HG03066 (cell line): ENCODE results near the gene LPCAT1.

Experiments used
- ATAC-seq: cut with Tn5 transposase; IDR thresholded peaks from one replicate; pipeline ENCODE4 v1.9.1; 2021; ENCODE audit warnings: low read depth; ENCODE audit not compliant: unreplicated experiment

The LPCAT1 gene

DNA sequence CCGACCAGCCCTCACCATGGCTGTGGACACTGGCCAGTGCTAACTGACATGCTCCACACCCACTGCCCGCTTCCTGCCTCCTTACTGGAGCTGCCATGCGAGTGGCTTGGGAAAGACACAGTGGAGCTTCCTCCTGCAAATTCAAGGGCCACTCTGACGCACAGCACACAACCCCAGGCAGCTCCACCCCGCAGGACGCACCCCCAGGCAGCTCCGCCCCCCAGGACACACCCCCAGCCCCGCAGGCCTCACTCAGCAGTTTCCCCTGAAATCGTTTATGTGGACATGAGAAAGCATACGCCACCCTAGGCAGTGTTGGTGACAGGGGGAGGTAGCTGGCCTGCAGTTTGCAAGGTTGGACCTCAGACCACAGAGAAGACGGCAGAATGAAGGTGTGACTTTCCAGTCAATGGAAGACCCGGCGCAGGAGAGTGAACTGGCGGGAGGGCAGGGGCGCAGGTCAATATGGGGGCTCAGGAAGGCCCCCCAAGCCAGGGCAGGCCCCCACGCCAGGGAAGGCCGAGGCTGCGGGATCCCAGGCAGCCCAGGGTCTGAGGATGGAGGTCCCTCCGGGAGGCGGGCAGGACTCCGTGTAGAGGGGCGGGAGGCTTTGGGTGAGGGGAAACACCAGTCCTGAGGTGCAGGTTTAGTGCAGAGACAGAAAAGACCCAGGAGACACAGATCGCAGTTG is 21.6 kb downstream of the LPCAT1 start:
- no peak for ATAC-seq

DNA sequence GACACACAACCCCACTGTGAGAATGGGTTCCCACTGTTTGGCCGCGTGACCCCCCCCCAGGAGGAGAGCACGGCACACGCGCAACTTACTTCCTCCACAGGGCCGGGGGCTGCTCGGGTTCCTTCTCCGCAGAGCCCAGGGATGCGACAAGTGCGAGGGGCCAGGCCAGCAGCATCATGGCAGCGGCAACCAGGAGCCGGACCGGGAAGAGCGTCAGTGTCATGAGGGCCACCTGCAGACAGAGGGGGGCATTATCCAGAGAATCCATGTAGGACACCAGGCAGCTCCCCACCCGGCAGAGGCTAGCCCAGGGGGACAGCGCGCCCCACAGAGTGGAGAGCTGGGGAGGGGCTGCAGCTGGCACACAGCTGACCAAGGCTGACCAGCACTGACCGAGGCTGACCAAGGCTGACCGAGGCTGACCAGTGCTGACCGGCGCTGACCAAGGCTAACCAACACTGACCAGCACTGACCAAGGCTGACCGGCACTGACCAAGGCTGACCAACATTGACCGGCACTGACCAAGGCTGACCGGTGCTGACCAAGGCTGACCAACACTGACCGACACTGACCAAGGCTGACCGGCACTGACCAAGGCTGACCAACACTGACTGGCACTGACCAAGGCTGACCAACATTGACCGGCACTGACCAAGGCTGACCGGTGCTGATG is 22.3 kb downstream of the LPCAT1 start:
- no peak for ATAC-seq

DNA sequence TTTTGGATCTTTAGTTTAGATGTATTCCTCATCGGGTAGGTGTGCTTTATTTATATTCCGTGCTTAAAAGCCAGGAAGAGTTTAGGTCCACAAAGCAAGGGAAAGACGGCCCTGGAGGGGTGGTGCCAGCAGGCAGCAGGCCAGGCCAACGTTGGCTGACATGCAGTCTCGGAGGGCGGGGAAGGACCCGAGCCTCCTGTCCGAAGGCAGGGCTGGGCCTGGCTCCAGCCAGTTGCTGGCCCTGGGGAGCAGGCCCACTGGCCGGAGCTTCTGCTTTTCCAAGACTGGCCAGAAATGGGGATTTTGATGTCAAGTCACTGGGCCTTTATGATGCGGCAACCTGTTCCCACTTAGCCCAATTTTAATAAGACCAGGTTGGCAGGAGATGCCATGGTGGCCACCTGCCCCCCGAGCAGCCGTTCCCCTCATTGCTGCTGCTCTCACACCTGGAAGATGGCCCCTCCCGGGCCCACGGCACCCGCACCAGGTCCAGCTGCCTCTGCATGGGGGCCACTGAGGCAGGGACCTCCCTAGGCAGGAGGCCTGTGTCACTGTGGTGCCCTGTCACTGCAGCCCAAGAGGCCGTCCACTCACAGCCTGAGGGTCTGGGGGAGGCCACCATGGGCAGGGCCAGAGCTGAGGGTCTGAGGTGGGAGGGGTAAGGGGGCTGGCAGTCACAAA is 23.2 kb downstream of the LPCAT1 start:
- ATAC-seq, result no peak

DNA sequence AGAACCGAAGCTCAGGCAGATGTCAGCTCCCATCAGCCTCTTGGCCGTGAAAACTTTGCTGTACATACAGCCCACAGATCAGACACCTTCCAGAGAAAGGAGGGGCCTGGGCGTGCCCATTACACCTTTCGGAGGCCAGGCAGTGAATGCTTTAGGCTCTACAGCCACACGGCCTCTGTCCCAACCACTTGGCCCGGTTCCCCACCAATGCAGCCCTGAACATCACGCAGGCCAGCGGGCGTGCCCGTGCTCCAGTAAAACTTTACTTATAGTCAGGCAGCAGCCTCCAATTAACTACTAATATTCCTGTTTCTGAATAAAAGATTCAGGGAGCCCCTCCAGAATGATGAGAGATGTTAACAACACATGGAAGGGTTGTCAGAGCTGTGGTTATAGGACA is 23.9 kb downstream of the LPCAT1 start:
- ATAC-seq, result no peak

DNA sequence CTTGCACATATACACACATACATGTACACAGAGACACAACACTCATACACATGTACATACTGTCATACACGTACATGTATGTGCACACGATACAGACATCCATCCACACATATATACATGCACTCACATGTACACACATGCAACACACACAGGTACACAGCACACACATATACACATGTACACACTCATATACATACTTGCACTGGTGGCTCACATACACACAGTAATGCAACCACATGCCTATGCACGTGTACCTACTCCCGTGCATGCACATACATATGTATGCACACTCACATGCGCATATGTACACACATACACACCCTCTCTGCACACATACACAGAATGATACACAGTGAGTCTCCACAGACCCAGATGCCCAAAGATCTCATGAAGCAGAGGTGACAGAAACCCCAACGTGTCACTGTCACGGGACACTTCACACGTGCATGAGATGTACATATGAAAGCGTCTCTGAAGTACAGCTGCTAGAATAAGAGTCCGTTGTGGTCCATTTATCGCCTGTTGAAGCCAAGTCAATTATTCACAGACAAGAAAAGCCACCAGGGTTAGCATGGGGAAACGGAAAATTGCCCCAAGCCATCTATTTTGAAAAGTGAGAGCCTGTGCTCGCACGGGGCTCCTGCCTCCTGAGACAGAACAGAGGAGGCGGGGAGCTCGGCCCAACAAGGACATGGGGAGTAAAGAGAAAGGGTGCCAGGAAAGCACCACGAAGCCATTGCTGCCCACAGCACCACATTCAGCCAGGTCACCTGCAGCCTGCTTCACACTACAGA is 24.9 kb downstream of the LPCAT1 start:
- ATAC-seq, result peak; percentile 32

DNA sequence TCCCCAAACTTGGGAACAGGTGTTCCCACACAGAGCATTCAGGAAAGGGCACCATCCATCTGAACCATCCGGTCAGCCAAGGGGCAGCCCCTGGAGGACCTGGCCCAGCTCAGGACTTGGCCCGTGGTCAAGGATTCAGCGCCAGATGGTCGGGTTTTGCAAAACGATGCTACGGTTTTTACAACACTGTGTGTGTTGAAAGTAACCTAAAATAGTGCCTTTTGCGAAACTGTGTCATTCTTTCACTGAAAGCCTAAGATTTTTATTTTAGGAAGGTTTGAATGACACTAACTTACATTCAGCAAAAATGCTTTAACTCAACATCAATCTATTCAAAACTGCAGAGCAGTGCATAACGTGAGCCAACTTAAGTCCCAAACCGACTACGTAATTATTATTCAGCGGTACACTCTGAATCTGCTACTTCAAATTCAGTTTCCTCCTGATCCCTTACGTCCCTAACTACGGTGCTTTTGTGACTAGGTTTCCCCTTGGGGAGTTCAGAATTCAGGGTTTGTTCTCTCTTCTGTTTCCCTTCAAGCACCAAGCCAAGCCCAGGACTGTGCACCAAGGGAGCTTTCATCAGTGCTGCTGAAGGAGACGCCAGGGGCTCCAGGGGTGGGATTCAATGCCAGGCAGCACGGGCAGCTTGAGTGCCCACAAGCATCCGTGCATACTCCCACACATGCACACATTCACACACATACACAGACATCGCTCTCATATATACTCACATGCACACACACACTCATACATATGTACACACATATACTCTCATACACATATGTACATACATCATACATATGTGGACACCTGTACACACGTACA is 25.8 kb downstream of the LPCAT1 start:
- peak; percentile 27 for ATAC-seq

DNA sequence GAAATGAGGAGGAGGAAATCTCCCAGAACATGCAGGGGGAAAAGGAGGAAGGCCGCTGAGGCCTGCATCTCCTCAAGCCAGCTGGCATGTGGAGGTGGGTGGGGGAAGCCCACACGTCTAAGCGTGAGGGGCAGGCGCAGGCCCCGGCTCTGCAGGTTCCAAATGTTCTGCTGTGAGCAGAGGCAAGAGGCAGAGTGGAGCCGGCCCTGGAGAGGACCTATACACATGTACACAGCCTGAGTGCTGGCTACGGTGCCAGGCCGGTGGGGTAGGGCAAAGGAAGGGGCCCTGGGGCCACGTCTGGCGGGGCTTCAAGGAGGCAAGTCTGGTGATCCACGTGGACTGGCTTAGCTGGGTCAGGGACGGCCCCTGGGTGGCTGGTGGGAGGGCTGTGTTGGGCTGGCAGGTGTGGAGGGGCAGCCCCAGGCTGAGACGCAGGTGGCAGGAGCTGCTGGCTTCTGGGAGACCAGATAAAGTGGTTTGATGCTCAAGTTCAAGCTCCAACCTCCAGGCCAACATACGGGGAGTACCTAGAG is 26.4 kb downstream of the LPCAT1 start:
- peak; percentile 22 for ATAC-seq

DNA sequence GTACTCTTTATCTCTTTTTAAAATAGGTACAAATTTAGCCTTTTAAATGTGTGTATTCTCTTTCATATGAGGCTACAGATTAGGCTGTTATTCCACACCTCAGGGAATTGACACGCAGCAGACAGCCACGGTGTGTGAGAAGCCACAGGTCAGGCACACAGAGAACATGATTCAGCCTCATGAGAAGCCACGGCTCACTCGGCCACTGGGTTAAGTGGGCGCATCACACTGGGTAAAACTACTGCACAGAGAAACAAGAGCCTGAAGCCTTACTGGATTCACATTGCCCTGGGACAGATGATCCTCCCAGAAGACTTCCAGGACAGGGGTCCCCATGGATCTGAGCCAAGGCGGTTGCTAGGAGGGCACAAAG is 28.2 kb downstream of the LPCAT1 start:
- ATAC-seq, result no peak

DNA sequence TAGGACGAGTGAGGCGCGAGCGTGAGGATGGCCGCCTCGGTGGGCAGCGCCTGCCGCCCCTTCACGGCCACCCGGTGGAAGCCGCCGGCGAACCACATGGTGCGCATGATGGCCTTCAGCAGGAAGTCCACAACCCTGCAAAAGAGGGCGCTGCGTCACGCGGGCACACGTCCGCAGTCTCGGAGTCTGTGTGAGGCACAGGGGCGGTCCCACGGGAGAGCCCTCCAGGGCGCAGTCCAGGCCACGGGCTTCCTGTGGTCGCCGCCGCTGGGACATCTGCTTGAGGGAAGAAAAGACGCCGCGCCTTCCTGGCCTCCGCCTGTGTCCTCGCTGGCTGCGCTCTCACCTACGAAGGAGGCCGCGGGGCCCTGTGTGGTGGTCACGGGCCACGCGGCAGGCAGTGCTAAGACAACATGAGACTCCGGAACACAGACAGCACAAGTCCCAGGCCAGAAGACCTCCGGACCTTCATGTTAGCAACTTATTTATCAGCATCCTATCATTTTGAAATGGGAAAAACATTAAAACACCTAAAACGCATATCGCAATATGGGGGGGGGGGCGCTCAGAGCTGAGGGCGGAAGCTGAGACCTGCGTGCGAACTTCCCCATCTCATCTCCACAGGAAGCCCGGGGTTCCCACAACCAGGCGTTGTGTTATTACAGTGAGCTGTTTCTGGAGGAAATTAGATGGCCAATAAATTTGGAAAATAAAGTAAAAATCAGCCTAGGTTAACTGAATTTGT is 28.8 kb downstream of the LPCAT1 start:
- ATAC-seq, result peak; percentile 27

DNA sequence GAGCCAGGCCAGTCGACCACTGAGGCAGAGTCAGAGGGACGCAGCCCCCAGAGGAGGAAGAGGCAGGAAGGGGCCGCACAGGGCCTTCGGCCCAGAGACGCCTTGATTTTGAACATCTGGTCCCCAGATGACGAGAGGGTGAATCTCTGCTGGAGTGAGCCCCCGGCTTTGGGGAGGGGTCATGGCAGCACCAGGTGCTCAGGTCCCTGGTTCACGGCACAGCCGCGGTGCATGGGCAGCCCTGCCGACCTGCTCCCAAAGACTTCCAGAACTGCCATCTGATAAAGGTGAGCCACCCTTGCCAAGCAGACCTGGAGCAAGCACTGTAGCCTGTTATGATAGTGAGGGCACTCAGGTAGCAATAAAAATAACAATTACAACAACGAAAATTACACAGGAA is 29.8 kb downstream of the LPCAT1 start:
- ATAC-seq, result no peak

DNA sequence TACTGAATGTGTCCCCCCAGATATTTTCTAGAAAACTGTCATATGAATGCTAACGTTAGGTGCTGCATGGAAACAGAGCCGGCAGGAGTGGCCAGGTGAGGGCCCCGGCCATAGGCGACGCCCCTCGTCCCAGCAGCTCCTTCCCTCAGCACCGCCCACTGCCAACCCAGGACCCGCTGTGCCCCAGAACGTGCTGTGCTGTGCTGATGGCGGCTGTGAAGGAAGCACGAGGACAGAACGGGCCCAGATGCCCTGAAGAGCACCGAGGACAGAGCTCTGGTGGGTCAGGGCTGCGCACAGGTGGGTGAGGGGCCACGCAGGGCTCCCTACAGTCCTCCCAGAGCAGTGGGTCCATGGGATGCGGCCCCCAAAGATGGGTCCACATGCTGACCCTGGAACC is 30.3 kb downstream of the LPCAT1 start:
- ATAC-seq, result no peak

DNA sequence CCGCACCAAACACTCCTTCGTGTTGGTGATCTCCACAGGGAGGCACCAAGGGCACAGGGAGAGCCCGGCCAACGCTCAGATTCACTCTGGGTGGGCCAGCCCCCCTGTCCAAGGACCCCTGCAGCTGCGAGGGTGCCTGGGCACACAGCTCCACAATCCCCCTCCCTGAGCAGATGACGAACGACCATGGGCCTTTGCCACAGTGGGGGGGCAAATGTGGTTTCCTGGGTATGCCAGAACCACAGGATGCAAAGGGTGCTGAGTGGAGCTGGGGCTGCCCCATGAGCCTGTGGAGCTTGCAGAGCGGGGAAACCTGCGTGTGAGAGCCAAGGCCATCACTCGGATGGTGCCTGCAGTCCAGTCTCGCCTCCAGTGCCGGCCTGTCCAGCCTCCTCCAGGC is 31.0 kb downstream of the LPCAT1 start:
- no peak for ATAC-seq

DNA sequence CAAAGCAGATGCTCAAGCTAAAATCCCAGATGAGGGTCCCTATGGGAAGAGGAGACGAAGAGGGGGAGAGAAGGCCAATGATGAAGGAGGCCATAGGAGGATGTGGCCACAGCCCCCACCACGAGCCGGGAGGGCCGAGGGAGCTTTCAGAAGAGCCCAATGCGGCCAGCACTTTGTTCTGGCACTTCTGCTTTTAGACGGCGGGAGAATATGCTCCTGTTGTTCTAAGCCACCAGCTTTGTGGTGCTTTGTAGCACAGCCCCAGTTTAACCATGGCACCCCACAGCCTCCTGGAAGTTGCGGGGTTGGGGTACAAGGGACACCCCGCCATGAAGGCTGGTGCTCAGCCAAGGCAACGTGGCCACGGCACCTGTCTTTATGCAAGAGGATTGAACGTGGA is 33.4 kb downstream of the LPCAT1 start:
- ATAC-seq, result no peak

DNA sequence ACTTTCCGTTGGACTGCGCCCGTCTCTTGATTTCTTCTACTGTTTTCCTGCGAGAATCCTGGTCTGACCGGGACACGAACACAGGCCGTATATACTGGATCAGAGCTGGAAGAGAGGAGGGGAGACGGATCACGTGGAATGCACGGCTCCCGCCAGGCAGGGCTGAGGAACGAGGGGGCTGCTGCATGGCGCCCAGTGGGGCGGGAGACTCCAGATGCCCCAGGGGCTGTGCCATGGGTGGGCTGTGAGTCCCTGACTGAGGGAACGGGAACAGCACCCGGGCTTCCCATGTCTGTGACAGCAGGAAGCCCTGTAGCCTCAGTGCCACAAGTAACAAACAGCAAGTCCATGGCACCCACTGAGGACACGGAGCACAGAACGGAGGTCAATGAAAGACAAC is 34.0 kb downstream of the LPCAT1 start:
- no peak for ATAC-seq

DNA sequence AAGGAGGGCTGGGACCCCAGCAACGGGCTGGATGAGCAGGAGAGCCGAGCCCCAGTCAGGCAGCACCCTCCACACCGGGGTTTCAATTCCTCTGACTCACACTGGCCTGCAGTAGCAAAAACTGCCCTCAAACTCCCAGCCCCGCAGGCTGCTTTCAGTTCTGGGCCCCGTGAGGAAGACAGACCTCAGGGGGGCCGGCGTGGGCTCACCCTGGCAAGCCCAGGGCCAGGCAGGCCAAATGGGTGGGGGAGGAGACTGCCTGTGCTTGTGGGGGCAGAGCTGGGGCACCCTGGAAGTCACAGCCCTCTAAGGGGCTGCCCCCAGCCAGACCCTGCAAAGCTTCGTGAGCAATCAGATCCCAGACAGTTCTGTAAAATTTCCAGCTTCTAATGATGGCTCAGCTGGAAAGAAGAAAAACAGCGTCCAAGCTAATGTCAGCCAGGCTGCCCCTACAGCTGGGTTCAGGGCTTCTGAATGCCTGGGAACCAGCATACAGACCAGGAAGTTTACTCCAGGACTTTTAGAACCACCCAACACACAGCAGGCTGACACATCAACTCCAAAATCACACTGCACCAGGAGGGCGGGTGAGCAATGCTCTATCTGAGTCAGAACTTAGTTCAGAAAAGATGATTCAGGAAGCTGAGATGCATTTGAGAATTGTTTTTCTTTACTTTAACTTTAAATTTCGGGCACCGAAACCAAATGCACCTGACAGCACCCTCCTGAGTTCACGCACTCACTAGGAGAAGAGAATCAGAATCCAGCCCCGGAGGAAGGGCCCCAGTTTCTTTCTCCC is 34.7 kb downstream of the LPCAT1 start:
- peak; percentile 51 for ATAC-seq

DNA sequence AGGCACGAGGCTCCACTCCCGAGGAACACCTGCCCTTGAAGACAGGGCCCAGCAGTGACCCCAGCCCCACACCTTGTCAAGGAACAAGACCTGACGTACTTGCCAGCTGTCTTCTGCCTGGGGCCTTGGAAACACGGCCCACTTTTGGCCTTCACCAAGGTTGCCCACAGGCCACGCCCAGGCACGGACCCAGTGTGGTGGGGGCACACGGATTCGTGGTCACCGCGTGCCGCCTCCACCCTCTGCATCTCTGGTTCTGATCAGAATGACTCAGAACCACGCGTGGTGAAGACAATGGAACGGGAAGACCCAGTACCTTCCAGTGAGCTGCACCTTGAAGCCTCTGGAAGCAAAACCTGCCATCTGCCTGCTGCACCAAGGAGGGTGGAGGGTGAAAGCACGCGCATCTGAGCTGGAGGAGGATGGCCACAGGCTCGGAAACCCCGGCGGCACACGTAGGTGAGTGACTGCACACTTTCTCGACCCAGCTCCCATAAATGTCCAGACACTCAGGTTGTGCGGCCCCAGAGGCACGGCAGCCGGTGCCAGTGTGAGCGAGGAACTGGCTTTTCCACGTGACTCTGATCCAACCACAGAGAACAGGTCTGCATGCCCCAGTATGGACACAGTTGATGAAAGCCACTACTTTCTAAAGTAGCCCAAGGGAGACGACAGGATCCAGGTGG is 36.5 kb downstream of the LPCAT1 start:
- ATAC-seq, result no peak

DNA sequence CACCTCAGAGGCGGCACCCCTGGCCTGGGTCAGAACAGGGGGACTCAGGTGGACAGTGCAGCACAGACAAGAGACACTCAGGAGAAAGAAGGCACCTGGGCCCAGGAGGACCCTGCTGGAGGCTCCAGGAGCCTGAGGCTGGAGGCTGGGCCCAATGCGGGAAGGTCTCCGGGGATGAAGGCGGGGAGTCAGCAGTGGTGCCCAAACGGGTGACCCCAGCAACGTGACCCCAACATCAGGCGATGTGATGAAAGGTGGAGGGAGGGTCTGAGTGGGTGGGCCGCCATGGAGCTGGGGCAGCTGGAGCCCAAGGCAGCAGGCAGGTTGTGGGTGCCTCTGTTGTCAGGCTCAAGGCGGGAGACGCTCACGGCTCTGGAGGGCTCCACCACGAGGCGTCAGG is 37.5 kb downstream of the LPCAT1 start:
- no peak for ATAC-seq

DNA sequence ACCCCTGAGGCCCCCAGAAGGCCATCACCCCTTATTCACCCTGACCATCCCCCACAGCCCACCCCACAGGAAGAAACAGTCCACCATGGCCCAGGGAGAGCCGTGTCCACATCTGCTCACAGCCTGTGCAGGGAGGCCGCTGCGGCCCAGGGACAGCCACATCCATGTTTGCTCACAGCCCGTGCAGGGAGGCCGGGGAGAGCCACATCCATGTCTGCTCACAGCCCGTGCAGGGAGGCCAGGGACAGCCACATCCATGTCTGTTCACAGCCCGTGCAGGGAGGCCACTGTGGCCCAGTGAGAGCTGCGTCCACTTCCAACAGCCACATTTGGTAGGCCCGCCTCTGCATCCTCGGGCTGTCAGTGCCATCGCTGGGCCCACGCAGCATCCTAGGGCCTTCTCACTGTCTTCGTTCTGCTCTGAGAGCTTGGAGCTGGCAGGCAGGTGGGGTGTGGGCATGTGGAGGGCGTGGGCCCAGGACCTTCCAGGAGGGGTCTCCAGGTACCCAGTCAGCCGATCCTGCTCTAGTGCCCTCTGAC is 38.1 kb downstream of the LPCAT1 start:
- ATAC-seq, result no peak
